Fibroblast of peridontal ligament (primary cell): Measurements from ENCODE around the gene TRERF1.
A peak's percentile ranks its signal among the peaks of the same experiment; 100 is the strongest.

ENCODE experiments used
- DNase-seq: peaks from one replicate; pipeline ENCODE4 v3.0.0-alpha.2; 2010; ENCODE audit errors: extremely low read depth

Gene TRERF1

GRCh38 chr6:42306439-42307140 is 145.1 kb downstream of the TRERF1 start:
- DNase-seq, result no peak

- DNase-seq, result peak; percentile 30
These were observed 147.5 kb downstream of the TRERF1 start for GRCh38 chr6:42304053-42304712.

GRCh38 chr6:42302411-42302810 is 149.3 kb downstream of the TRERF1 start:
- DNase-seq, result peak; percentile 52

DNA sequence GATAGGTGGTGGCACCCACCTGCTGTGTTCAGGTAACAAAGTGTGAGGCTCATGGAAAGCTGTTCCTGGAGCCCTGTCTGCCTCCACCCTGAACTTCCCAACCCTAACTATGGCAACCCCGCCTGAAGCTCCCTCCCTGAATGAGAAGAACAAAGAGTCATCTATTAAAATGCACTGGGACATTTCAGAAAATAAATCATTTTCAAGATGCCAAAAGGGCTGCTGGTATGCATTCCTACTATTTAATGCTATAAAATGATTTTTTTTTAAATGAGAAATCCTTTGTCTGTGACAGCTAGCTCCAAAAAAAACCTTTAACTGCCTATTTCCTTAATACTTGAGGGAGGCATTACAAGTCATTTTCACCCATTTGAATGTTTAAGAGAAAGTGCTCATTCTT is 149.7 kb downstream of the TRERF1 start:
- DNase-seq, result no peak

DNA sequence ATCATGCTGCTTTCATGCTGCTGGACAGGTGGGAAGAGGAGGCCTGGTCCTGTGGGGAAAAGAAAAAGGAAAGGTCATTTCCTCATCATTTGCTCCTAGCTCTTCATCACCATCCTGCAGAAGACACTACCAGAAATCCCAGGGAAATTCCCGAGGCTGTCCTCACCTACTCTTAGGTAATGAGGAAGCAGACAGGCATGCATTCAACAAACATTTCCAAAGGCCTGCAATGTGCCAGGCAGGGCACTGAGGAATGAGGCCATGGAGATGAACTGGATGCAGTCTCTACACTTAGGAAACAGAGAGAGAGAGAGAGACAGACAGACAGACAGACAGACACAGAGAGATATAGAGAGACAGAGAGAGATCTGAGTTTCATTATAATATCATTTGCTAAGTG is 151.0 kb downstream of the TRERF1 start:
- no peak for DNase-seq

GRCh38 chr6:42300185-42300584 is 151.5 kb downstream of the TRERF1 start:
- no peak for DNase-seq

DNA sequence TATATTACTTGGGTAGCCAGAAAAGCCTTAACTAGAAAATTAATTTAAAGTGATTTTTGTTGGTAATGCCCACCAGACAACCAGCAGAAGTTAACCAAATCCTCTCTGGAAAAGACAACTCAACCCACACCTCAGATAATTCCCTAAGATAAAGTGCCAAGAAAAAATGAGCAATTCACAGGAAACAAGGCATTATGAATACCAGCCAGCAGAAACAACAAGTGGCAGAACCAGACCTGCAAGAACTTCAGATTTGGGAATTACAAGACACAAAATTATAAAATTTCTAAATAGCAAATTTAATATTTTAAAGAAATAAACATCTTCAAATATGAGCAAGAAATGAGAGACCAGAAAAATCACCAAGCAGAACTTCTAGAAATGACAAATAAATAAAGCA is 154.1 kb downstream of the TRERF1 start:
- no peak for DNase-seq

DNA sequence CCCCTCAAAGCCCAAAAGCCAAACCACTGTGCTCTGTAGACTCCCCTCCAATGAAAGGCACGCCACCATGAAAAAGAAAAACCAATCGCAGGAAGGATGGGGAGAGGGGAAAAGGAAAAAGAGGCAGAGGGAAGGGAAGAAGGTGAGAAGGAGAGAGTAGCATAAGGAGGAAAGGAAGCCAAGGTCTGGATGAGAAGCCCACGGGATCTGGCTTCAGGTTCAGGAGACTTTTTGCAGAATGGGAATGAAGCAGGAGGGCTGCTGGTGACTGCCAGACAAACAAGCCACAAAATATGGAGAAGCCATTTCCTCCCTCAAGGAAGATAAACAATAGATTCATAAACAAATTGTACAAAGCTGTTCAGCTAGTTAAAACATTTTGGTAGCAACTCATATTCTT is 155.1 kb downstream of the TRERF1 start:
- no peak for DNase-seq

- DNase-seq, result no peak
These were observed 156.0 kb downstream of the TRERF1 start for GRCh38 chr6:42295677-42296076.

DNA sequence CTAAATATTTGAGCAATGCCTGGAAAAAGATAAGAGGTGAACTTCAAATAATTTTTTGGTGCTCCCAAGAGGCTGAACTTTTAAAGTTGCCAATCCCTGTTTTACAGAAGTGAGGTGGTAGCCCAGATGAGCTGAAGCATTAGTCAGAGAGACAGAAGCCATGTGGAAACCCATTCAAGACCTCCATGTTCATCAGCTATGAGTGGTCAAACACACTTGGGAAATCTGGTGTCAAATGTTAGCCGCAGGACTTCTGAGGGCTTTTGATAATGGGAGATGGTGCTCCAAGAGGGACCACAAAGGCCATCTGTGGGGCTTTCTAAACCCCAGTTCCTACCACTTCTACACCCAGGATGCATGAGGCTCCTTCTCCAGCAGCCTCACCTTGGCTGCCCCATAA is 156.5 kb downstream of the TRERF1 start:
- no peak for DNase-seq

DNA sequence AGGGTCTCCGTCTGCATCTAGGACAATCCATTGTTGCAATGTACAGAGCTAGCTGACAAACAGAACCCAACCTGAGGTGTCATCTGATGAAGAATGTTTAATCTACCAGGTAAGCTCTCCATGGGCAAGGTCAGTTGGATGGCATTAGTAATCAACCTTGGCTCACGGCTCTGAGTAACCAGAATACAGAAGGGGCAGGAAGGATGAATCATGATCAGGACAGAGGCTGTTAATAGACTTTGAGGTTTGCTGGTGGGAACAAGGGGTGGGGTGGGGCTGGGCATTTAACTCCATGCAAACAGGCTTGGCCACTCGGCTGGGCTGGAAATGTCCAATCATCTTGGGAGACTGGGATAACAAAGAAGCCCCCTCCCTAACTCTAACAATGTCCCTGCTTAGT is 157.0 kb downstream of the TRERF1 start:
- DNase-seq, result peak; percentile 29

GRCh38 chr6:42293386-42293977 is 158.2 kb downstream of the TRERF1 start:
- no peak for DNase-seq

GRCh38 chr6:42292004-42292740 is 159.6 kb downstream of the TRERF1 start:
- DNase-seq, result peak; percentile 73

DNA sequence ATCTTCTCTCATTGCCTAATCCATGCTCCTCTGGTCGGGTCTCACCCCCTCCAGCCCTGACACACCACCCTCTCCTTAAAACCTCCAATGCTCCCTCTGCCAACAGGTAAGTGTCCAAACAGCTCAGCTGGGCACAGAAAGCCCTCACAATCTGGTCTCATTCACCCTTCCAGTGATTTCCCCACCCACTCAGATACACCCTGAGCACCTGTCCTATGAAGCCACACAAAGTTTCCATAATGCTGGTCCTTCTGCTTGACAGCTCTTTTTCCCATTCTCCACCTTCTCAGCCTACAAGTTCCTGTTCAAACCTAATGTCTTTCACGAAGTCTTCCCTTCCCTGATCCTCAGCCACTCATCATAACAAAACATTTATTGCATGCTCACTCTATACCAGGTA is 164.0 kb downstream of the TRERF1 start:
- DNase-seq, result no peak

DNA sequence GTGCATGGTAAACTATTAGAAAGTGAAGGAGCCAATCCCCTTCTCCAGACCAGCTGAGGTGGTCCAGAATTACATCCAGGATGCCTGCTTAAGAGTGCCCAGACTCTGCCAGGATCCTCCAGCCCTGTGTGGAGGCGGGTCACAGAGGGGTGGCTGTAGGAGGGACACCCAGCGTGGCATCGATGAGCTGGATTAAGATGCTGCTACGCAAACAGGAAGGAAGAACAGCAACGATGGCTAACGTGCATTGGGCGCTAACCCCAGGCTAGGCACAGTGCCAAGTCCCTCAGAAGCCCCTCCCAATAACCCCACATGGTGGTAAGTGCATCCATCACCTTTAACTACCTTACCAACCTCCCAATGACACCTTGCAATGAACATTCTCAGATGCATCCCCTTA is 170.2 kb downstream of the TRERF1 start:
- DNase-seq, result no peak

DNA sequence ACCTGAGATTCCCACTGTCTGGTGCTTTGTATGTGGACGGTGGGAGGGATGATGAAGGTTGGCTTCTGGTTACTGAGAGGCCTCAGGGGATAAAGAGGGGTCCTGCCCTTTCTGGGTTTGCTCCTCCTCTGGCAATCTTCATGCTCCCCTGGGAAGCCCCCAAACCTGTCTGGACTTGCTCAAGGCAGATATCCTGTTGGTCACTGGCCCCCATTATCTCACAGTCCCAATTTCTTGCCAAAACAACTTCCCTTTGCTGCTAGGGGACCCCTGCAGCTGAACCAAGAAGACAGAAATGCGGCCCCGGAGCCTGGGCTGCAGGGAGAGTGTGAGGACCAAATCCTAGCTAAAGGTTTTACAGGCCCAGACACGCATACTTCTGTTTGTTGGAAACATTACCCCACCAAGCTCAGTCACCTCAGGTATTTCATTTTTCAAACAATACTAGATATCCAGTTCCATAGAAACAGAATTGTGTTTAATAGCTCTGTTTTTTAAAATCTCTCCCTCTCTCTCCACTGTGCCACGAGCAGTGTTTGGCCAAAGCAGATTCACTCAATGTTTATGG is 170.7 kb downstream of the TRERF1 start:
- no peak for DNase-seq

DNA sequence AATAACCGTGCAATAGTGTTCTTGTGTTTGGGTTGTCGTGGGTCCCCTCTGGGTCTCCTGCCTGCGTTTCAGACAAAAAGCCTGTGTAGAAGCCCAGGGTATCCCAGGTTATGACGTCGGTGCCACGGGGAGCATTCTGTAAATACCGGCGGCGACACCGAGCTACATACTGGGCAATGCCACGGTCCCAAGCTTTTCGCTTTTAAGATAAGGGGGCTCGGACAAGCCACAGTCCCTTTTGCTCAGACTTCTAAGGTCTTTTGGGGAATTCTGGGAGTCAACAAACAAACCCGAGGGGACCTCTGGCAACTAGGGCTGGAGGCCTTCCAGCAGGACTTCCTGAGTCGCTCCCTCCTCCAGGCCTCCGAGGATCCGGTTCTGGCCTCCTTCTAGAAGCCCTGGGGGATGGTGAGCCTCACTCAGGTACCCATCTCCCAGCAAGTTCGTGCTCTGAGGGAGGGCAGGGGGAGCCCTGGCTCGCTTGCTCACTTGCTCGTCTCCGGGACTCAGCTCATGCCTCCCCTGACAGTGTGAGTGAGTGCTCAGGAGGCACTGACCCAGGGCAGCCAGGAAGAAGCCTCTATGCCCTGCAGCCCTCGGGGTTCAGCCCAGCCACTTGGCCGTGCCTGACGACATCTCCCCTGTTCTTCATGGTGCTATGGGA is 171.6 kb downstream of the TRERF1 start:
- DNase-seq, result no peak

GRCh38 chr6:42279144-42279781 is 172.5 kb downstream of the TRERF1 start:
- DNase-seq, result peak; percentile 48

DNA sequence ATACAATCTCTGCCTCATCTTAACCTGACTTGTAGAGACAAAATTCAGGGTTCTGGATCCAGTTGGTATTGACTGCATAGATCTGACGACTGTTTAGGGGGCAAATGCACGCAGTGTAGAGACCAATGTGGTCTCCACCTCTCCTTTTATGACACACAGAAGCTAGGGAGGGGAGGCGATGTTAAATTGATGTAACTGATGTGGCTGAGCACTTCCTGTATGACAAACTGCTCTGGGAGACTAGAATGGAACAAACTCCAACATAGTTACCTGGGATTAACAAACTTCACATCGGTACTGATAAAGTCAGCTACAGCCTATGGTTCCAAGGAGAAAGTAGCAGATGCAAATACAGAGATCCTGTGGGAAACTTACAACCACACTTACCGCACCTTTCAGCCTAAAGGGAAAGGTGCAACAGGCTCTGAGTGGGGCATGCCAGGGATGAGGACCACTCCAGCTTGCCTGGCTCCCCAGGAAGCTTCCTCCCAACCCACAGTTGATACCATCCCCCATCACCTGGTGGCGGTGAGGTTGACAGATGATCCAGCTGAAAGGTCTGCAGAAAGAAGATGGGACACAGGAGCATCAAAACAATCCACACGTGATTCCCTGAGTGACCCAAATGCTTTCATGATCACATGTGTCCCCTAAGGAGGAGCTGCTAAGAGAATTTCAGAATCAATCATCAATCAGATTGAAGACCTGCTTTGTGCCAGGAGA is 173.4 kb downstream of the TRERF1 start:
- no peak for DNase-seq
